Parathyroid adenoma (tissue), 2 donors: Measurements from ENCODE around the gene MEP1A.

ENCODE experiments used
- H2AFZ ChIP-seq: fragments of 300-600 bp; sonication (generic); one replicate; pipeline ENCODE4 v1.7.0; 2017; ENCODE audit warnings: antibody characterized with exemption, mild to moderate bottlenecking
- H3K27ac ChIP-seq: fragments of 300-600 bp; sonication (generic); one replicate; pipeline ENCODE4 v1.7.0; 2017
- H3K27me3 ChIP-seq: fragments of 300-600 bp; sonication (generic); one replicate; pipeline ENCODE4 v1.7.0; 2017; ENCODE audit warnings: low read length; ENCODE audit not compliant: control insufficient read depth, insufficient read depth
- H3K36me3 ChIP-seq: fragments of 300-600 bp; sonication (generic); one replicate; pipeline ENCODE4 v1.7.0; 2017; ENCODE audit warnings: low read length; ENCODE audit not compliant: control insufficient read depth, insufficient read depth
- H3K4me1 ChIP-seq: fragments of 300-600 bp; sonication (generic); one replicate; pipeline ENCODE4 v1.7.0; 2017; ENCODE audit warnings: control low read depth
- H3K4me2 ChIP-seq: fragments of 300-600 bp; sonication (generic); one replicate; pipeline ENCODE4 v1.7.0; 2017; ENCODE audit warnings: low read length
- H3K4me3 ChIP-seq: fragments of 300-600 bp; sonication (generic); one replicate; pipeline ENCODE4 v1.7.0; 2017; ENCODE audit warnings: low read depth, low read length
- H3K79me2 ChIP-seq: fragments of 300-600 bp; sonication (generic); one replicate; pipeline ENCODE4 v1.7.0; 2017; ENCODE audit warnings: control low read depth
- H3K9ac ChIP-seq: fragments of 300-600 bp; sonication (generic); one replicate; pipeline ENCODE4 v1.7.0; 2017; ENCODE audit warnings: mild to moderate bottlenecking
- H3K9me3 ChIP-seq: fragments of 300-600 bp; sonication (generic); one replicate; pipeline ENCODE4 v1.7.0; 2017; ENCODE audit warnings: low read length; ENCODE audit not compliant: control insufficient read depth
- CTCF ChIP-seq: fragments of 300-600 bp; sonication (generic); IDR thresholded peaks from one replicate; pipeline ENCODE4 v1.7.0; 2017; ENCODE audit warnings: antibody characterized with exemption, mild to moderate bottlenecking
- donor health status: primary hyperparathyroidism.

MEP1A gene

DNA sequence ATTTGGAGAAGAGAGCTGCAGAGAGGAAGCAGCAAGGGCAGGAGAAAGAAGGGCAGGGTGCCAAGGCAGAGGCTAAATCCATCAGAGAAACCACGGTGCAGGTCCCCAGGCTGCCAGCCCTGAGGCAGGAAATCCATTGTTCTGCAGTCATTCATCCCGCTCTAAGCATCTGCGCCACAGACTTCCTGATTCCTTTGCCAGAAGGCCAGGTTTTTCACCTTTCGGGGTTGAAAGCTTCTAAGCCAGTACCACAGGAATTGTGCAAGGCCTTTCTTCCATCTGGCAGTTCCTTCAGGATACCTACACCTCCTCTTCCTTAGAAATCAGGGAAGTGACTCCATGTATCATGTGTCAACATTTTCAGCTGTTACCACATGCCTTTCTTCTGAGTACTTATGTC is 82.9 kb downstream of the MEP1A start:
- no peak overlapping the region for H3K4me2 ChIP-seq
- no peaks in the 10 kb centered on the region for H3K36me3 ChIP-seq
- no peak overlapping the region for H3K4me3 ChIP-seq
- H3K9ac ChIP-seq, result no peak overlapping the region
- H3K27ac ChIP-seq, result no peak overlapping the region
- no peaks in the 10 kb centered on the region for H3K4me1 ChIP-seq
- H2AFZ ChIP-seq, result no peak overlapping the region
- H3K27me3 ChIP-seq, result no peaks in the 10 kb centered on the region
- no peak for TF ChIP-seq CTCF
- H3K9me3 ChIP-seq, result no peaks in the 10 kb centered on the region
- H3K79me2 ChIP-seq, result no peaks in the 10 kb centered on the region

- Histone ChIP-seq H3K36me3 (no peaks in the 10 kb centered on the region), H3K4me1 (no peaks in the 10 kb centered on the region), H2AFZ (no peak overlapping the region), H3K27ac (no peak overlapping the region), H3K79me2 (no peaks in the 10 kb centered on the region), H3K4me2 (no peak overlapping the region), H3K9me3 (no peaks in the 10 kb centered on the region), H3K9ac (no peak overlapping the region), H3K4me3 (no peak overlapping the region), H3K27me3 (no peaks in the 10 kb centered on the region)
- no peak for TF ChIP-seq CTCF
Measured at GRCh38 chr6:46879003-46879402, 85.8 kb downstream of the MEP1A start.

DNA sequence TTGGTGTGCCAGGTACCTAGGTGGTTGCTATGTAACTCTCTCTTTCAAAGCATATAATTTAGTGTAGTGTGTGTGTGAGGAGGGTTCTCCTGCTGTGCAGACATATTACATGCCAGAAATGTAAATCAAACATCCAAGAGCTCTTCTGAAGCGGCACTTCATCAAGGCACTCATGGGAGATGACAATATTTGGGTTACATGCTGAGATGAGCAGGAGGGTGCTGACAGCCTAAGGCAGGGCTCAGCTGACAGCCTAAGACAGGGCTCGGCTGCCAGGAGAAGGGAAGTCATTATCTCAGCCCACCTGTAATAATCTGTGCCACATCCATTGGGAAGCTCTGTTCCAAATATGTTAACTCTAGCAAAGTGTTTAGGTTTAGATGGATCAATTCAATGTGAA is 89.5 kb downstream of the MEP1A start:
- no peak overlapping the region for H3K9ac ChIP-seq

GRCh38 chr6:46888031-46888430 is 94.8 kb downstream of the MEP1A start:
- no peak for TF ChIP-seq CTCF
- H3K4me3 ChIP-seq, result no peak overlapping the region
- no peak overlapping the region for H2AFZ ChIP-seq
- H3K4me2 ChIP-seq, result no peak overlapping the region
- H3K36me3 ChIP-seq, result no peaks in the 10 kb centered on the region
- no peaks in the 10 kb centered on the region for H3K27me3 ChIP-seq
- no peak overlapping the region for H3K27ac ChIP-seq
- H3K9ac ChIP-seq, result no peak overlapping the region
- no peaks in the 10 kb centered on the region for H3K9me3 ChIP-seq
- H3K4me1 ChIP-seq, result no peaks in the 10 kb centered on the region
- no peaks in the 10 kb centered on the region for H3K79me2 ChIP-seq

More for the DNA sequence above, 89.5 kb downstream of the MEP1A start:
- Histone ChIP-seq H3K4me2 (no peak overlapping the region), H3K79me2 (no peaks in the 10 kb centered on the region), H3K9me3 (no peaks in the 10 kb centered on the region), H3K36me3 (no peaks in the 10 kb centered on the region), H3K27me3 (no peaks in the 10 kb centered on the region), H3K4me3 (no peak overlapping the region), H2AFZ (no peak overlapping the region), H3K4me1 (no peaks in the 10 kb centered on the region), H3K27ac (no peak overlapping the region)
- no peak for TF ChIP-seq CTCF

- H3K4me2 ChIP-seq, result no peak overlapping the region
- no peak overlapping the region for H2AFZ ChIP-seq
- H3K79me2 ChIP-seq, result no peaks in the 10 kb centered on the region
- no peaks in the 10 kb centered on the region for H3K27me3 ChIP-seq
- TF ChIP-seq CTCF, result no peak
- H3K9me3 ChIP-seq, result no peaks in the 10 kb centered on the region
- H3K27ac ChIP-seq, result no peak overlapping the region
- peaks cover 1% of the 10 kb centered on the region for H3K4me1 ChIP-seq
- no peak overlapping the region for H3K9ac ChIP-seq
- H3K4me3 ChIP-seq, result no peak overlapping the region
- no peaks in the 10 kb centered on the region for H3K36me3 ChIP-seq
Measured at GRCh38 chr6:46888578-46888977, 95.4 kb downstream of the MEP1A start.
